Parathyroid adenoma (tissue), 2 donors: ENCODE results near the gene GPR42.

Experiments
- H2AFZ ChIP-seq: fragments of 300-600 bp; sonication (generic); one replicate; pipeline ENCODE4 v1.7.0; 2017; ENCODE audit warnings: antibody characterized with exemption, mild to moderate bottlenecking
- H3K27ac ChIP-seq: fragments of 300-600 bp; sonication (generic); one replicate; pipeline ENCODE4 v1.7.0; 2017
- H3K27me3 ChIP-seq: fragments of 300-600 bp; sonication (generic); one replicate; pipeline ENCODE4 v1.7.0; 2017; ENCODE audit warnings: low read length; ENCODE audit not compliant: control insufficient read depth, insufficient read depth
- H3K36me3 ChIP-seq: fragments of 300-600 bp; sonication (generic); one replicate; pipeline ENCODE4 v1.7.0; 2017; ENCODE audit warnings: low read length; ENCODE audit not compliant: control insufficient read depth, insufficient read depth
- H3K4me1 ChIP-seq: fragments of 300-600 bp; sonication (generic); one replicate; pipeline ENCODE4 v1.7.0; 2017; ENCODE audit warnings: control low read depth
- H3K4me2 ChIP-seq: fragments of 300-600 bp; sonication (generic); one replicate; pipeline ENCODE4 v1.7.0; 2017; ENCODE audit warnings: low read length
- H3K4me3 ChIP-seq: fragments of 300-600 bp; sonication (generic); one replicate; pipeline ENCODE4 v1.7.0; 2017; ENCODE audit warnings: low read depth, low read length
- H3K79me2 ChIP-seq: fragments of 300-600 bp; sonication (generic); one replicate; pipeline ENCODE4 v1.7.0; 2017; ENCODE audit warnings: control low read depth
- H3K9ac ChIP-seq: fragments of 300-600 bp; sonication (generic); one replicate; pipeline ENCODE4 v1.7.0; 2017; ENCODE audit warnings: mild to moderate bottlenecking
- H3K9me3 ChIP-seq: fragments of 300-600 bp; sonication (generic); one replicate; pipeline ENCODE4 v1.7.0; 2017; ENCODE audit warnings: low read length; ENCODE audit not compliant: control insufficient read depth
- CTCF ChIP-seq: fragments of 300-600 bp; sonication (generic); IDR thresholded peaks from one replicate; pipeline ENCODE4 v1.7.0; 2017; ENCODE audit warnings: antibody characterized with exemption, mild to moderate bottlenecking
- donor health status: primary hyperparathyroidism.

The GPR42 gene

GRCh38 chr19:35349614-35350521, 21.0 kb upstream of the GPR42 start:
- Histone ChIP-seq H3K4me2 (no peak overlapping the region), H3K9ac (no peak overlapping the region), H3K4me3 (no peak overlapping the region), H3K4me1 (peaks cover 31% of the 10 kb centered on the region), H2AFZ (no peak overlapping the region), H3K36me3 (no peaks in the 10 kb centered on the region), H3K27me3 (no peaks in the 10 kb centered on the region), H3K9me3 (no peaks in the 10 kb centered on the region), H3K27ac (no peak overlapping the region), H3K79me2 (no peaks in the 10 kb centered on the region)
- no peak for TF ChIP-seq CTCF

GRCh38 chr19:35350591-35350990, 20.3 kb upstream of the GPR42 start:
- Histone ChIP-seq H3K27ac (no peak overlapping the region), H3K4me2 (no peak overlapping the region), H3K36me3 (no peaks in the 10 kb centered on the region), H2AFZ (no peak overlapping the region), H3K4me1 (peaks cover 31% of the 10 kb centered on the region), H3K79me2 (no peaks in the 10 kb centered on the region), H3K9me3 (no peaks in the 10 kb centered on the region), H3K4me3 (no peak overlapping the region), H3K9ac (no peak overlapping the region), H3K27me3 (no peaks in the 10 kb centered on the region)
- TF ChIP-seq CTCF = no peak

- no peaks in the 10 kb centered on the region for H3K36me3 ChIP-seq
- no peak for TF ChIP-seq CTCF
- H3K27ac ChIP-seq = no peak overlapping the region
- H3K4me1 ChIP-seq = peaks cover 36% of the 10 kb centered on the region
- H3K27me3 ChIP-seq = no peaks in the 10 kb centered on the region
- no peak overlapping the region for H2AFZ ChIP-seq
- H3K9me3 ChIP-seq = no peaks in the 10 kb centered on the region
- H3K9ac ChIP-seq = no peak overlapping the region
- no peak overlapping the region for H3K4me3 ChIP-seq
- H3K4me2 ChIP-seq = no peak overlapping the region
- no peaks in the 10 kb centered on the region for H3K79me2 ChIP-seq
Measured at GRCh38 chr19:35351411-35352176, 19.3 kb upstream of the GPR42 start.

GRCh38 chr19:35352177-35352447, 18.8 kb upstream of the GPR42 start:
- Histone ChIP-seq H3K27ac (no peak overlapping the region), H3K79me2 (no peaks in the 10 kb centered on the region), H3K36me3 (no peaks in the 10 kb centered on the region), H3K9ac (no peak overlapping the region), H3K4me2 (no peak overlapping the region), H3K4me3 (no peak overlapping the region), H3K4me1 (peaks cover 36% of the 10 kb centered on the region), H2AFZ (no peak overlapping the region), H3K27me3 (no peaks in the 10 kb centered on the region), H3K9me3 (no peaks in the 10 kb centered on the region)
- TF ChIP-seq CTCF = no peak
